GM19099 (cell line): ENCODE measurements around the gene CNTN2.
A peak's percentile ranks its signal among the peaks of the same experiment; 100 is the strongest.

Experiments used
- POLR2A ChIP-seq: IDR thresholded peaks from 3 replicates; pipeline ENCODE4 v1.6.1; 2011; ENCODE audit warnings: low read depth; ENCODE audit not compliant: insufficient read length; ENCODE audit errors: extremely low read depth

CNTN2 gene

DNA sequence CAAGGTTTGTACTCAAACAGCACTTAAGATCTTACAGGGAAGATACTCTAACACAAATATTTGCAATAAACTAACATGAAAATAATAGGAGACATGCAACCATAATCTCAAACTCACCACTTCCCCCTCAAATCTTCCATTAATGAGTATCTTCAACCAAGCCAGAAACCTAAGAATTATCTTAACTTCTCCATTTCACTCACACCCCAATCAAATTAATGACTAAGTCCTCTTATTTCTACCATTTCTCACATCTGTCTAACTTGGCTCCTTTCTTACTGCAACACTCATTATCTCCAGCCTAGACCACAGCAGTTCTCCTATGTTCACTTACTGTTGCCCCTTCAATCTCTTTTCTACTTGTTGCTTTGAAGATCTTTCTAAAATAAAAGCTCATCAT lies 68.3 kb downstream of the CNTN2 start:
- no peak for TF ChIP-seq POLR2A

DNA sequence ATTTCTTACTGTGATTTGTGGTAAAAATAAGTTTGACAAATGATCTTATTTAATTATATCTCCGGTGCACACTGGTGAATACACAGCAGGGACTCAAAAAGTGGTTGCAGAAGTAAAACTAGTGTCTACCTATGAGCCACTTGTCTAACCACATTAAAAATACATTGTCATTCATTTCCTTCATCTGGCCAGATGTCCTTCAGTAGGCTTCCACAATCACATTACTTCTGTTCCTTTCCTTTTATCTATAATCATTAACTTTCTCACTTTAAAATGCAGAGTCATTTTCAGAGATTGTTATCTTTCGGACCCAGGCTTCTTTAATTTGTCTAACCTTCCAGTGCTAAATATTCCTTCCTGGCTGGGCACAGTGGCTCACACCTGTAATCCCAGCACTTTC lies 75.7 kb downstream of the CNTN2 start:
- no peak for TF ChIP-seq POLR2A

DNA sequence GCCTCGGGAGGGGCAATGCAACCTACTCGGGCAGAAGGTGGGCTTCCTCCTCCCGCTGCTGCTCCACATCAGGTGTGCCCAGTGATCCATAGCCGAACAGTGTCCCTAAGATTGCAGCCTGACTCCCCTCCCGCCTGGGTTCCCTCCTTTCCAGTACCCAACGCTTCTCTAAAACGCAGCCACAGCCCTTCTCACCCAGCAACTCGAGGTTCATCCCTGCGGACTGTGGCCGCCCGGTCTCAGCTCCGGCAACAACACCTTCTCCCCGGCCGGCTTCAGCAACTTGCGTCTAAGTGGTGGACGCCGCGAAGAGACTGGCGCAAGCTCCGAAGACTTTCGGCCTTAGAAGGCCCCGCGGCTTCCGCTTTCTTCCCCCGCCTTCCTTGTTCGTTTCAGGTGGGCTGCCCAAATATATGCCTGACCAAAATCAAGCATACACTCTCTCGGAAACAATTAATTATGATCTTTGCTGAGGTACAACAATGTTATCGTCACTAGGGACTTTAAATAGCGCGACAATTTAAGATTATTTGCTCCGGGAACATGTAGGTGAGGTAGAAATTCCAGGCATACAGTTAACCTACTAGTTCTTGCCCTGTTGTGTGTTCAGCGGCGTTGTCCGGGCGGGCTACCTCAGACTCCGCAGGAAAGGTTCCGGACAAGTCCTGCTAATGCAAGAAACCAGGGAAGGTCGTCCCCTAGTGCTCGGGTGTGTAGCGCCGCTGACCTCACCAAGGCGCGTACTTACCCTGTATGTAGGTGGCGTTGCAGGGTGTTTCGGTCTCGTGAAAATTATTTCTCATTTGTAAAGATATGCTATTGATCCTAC lies 78.9 kb downstream of the CNTN2 start, which contains the start of gene RBBP5:
TSS of gene RBBP5 (minus strand) at position 319 of the 829 bp plus-strand sequence. CDS start at position 214, 105 bp downstream.
- peak; percentile 97 for TF ChIP-seq POLR2A

DNA sequence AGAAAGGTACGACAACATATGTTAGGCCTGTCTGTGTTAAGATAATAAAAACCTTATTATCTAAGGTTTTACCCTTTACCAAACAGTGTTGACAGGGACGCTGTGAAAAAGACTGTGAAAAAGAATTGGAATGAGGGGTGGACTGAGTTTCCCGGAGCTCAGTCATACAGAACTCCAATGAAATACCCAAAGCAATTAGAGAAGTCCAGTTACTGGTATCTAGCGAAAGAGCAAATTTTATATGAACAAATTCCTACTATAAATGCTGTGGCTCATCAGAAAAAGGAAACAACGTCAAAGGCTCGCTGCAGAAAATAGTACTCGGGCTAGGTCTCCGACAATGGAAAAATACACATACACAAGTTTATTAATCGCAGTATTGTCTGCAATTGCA lies 79.5 kb downstream of the CNTN2 start:
- TF ChIP-seq POLR2A, result no peak

DNA sequence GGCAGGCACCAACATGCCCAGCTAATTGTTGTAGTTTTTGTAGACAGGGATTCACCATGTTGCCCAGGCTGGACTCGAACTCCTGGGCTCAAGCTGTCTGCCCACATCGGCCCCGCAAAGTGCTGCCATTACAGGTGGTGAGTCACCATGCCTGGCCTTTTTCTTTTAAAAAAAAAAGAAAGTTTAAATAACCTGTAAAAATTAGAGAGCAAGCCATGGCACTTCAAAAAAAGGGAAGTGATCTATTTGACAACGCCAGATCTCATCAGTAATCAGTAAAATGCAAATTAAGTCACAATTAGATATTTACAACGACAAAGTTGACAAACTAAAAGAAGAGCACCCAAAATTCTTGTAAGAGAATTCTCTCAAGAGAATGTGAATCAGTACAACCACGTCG lies 81.7 kb downstream of the CNTN2 start:
- no peak for TF ChIP-seq POLR2A

DNA sequence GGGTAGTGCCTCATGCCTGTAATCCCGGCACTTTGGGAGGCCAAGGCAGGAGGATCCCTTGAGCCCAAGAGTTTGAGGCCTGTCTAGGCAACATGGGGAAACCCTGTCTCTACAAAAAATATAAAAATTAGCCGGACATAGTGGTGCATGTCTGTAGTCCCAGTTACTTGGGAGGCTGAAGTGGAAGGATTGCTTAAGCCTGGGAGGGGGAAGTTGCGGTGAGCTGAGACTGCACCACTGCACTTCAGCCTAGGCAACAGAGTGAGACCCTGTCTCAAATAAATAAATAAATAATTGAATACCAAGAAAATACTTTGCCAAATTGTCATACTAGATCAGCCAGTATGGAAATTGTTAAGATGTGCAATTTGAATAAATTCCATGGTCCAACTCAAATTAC lies 84.6 kb downstream of the CNTN2 start:
- no peak for TF ChIP-seq POLR2A
